ENCODE results near the gene ADARB2.
"Not testable (repeated sequence)": the region's sequence is repeated elsewhere in the genome, so short reads cannot be mapped to it uniquely, and the experiment has no call there.

Gene ADARB2

GRCh38 chr10:1360558-1361164 lies 376.7 kb downstream of the ADARB2 start:
- Histone ChIP-seq H3K4me1 (ENCODE audit: insufficient read depth, low read length) (peaks cover 32% of the 10 kb centered on the region), H3K9me3 (ENCODE audit: control insufficient read depth, insufficient read depth, low read length) (no peaks in the 10 kb centered on the region), H3K36me3 (ENCODE audit: insufficient read depth, low read length) (no peaks in the 10 kb centered on the region), H3K9ac (ENCODE audit: low read depth, low read length) (no peak overlapping the region)

DNA sequence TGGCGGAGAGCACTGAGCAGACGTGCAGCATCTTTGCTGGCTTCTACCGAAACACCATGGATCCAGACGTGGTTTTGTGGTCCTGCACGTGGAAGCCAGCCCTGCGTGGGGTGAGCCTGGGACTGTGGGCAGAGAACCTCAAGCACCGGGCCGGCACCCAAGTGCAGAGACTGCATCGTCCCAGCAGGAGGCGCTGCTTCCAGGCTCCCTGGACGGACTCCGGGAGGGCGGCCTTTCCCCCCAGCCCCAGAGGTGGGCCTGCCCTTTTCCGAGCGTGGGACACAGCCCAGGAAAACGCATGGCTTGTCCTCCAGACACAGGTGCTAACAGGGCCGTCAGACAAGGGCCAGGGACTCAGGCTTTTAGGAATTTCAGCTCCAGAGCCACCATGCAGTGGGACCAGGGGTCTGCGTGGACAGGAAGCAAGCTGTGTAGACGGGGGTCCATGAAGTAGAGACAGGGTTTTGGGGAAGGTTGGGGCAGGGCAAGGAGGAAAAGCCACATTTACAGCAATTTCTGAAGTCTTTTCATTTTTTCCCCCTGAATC lies 377.2 kb downstream of the ADARB2 start:
- Histone ChIP-seq H3K36me3 (ENCODE audit: insufficient read depth, low read length) (no peaks in the 10 kb centered on the region), H3K9ac (ENCODE audit: low read depth, low read length) (no peak overlapping the region), H3K9me3 (ENCODE audit: control insufficient read depth, insufficient read depth, low read length) (no peaks in the 10 kb centered on the region), H3K4me1 (ENCODE audit: insufficient read depth, low read length) (peaks cover 32% of the 10 kb centered on the region)

- Histone ChIP-seq H3K9me3 (ENCODE audit: control insufficient read depth, insufficient read depth, low read length) (no peaks in the 10 kb centered on the region), H3K9ac (ENCODE audit: low read depth, low read length) (no peak overlapping the region), H3K4me1 (ENCODE audit: insufficient read depth, low read length) (peaks cover 32% of the 10 kb centered on the region), H3K36me3 (ENCODE audit: insufficient read depth, low read length) (no peaks in the 10 kb centered on the region)
Observed at GRCh38 chr10:1359626-1359955, 377.7 kb downstream of the ADARB2 start.

DNA sequence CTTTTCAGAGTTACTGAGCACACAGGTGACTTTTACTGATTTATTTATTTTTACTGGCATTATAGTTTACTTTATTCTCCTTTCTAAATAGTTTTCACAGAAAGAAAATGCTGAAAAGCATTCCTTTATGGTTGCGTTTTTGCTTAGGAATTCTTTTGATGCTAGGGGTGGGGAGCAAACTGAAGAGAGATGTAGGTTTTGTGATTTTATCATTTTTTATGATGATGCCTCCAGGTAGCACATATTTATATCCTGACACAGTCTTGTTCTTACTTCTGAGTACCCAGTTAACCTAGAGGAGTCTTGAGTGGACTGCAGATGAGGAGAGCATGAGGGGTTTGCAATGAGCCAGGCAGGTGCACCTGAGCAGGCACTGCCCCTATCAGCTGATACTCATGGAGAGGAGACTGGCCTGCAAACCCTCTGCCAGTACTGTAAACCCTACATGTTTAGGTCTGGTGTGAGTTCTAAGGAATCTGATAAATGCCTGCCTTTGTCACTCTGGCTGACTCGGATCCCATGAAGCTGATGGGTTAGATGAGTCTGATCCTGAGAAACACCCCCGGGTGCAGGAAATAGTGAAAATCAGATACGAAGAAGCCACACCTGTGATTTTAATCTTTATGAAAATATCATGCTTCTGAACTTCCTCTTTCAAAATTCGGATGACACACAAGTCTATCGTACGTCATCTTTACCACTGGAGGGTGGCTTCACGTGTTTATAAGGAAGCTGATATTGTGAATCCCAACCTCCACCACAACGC lies 378.3 kb downstream of the ADARB2 start:
- Histone ChIP-seq H3K9ac (ENCODE audit: low read depth, low read length) (no peak overlapping the region), H3K4me1 (ENCODE audit: insufficient read depth, low read length) (peaks cover 32% of the 10 kb centered on the region), H3K36me3 (ENCODE audit: insufficient read depth, low read length) (no peaks in the 10 kb centered on the region), H3K9me3 (ENCODE audit: control insufficient read depth, insufficient read depth, low read length) (no peaks in the 10 kb centered on the region)

DNA sequence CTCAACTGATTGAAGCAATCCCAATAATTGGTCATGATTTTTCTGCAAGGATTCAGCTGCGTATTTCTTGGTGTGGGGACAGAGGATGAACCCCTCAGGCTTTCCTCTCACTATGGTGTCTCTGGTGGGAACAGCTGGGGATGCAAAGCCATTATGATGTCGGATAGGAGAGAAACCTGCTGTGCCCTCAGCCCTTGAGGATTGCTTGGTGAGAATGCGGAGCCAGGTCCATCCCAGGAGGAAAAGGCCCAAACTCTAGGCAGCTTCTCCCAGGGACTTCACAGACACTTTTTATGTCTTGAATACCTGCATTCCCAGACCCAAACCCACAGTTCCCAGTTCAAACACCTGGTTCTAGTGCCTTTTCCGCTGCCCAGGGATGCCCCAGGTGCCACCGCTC lies 379.2 kb downstream of the ADARB2 start:
- Histone ChIP-seq H3K4me1 (ENCODE audit: insufficient read depth, low read length) (peaks cover 32% of the 10 kb centered on the region), H3K9ac (ENCODE audit: low read depth, low read length) (no peak overlapping the region), H3K36me3 (ENCODE audit: insufficient read depth, low read length) (no peaks in the 10 kb centered on the region), H3K9me3 (ENCODE audit: control insufficient read depth, insufficient read depth, low read length) (no peaks in the 10 kb centered on the region)

GRCh38 chr10:1356349-1356748 lies 381.0 kb downstream of the ADARB2 start:
- Histone ChIP-seq H3K36me3 (ENCODE audit: insufficient read depth, low read length) (no peaks in the 10 kb centered on the region), H3K9me3 (ENCODE audit: control insufficient read depth, insufficient read depth, low read length) (no peaks in the 10 kb centered on the region), H3K4me1 (ENCODE audit: insufficient read depth, low read length) (peaks cover 27% of the 10 kb centered on the region), H3K9ac (ENCODE audit: low read depth, low read length) (no peak overlapping the region)

DNA sequence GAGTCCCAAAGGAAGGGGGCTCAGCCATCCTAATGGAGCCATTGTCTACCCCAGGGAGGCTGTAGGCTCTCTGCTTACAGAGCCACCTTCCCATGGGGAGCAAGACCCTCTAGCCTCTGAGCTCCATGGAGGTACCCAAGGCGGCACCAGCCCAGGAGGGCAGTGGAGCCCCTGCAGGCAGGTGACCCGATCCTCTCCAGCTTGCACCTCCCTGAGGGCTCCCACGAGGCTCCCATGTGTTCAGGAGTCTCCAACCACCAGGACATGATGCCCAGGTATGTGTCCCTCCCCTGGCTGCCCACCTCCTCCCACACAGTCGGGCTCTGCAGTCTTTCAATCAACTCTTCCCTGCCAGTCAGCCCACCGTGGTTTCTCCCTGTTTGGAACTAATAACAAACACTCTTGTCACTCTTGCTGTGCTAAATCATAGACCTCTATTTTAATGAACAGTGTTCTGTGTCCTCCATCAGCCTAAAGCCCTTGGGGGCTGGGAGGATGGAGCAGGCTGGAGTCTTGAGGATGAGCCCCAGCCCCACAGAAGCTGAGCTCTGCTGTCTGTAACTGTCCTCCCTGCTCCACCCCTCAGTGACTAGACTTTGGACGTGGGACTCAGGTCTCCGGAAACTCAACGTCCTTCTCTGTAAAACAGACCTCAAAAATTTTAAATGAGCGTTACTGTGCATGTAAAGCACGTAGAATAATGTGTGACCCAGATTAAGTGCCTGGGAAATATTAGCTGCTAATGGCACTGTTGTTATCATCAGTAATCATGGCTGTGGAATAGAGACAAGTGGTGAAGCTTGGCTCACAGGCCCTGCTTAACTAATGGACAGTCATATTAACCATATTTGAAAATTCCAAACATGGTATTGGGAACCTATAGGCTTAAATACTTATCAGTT lies 382.3 kb downstream of the ADARB2 start:
- Histone ChIP-seq H3K9me3 (ENCODE audit: control insufficient read depth, insufficient read depth, low read length) (no peaks in the 10 kb centered on the region), H3K4me1 (ENCODE audit: insufficient read depth, low read length) (peaks cover 21% of the 10 kb centered on the region), H3K9ac (ENCODE audit: low read depth, low read length) (no peak overlapping the region), H3K36me3 (ENCODE audit: insufficient read depth, low read length) (no peaks in the 10 kb centered on the region)

- peaks cover 12% of the 10 kb centered on the region; the same call in 1 of the 2 replicates for H3K4me1 ChIP-seq (ENCODE audit: insufficient read depth, low read length)
- H3K36me3 ChIP-seq (ENCODE audit: insufficient read depth, low read length); H3K9me3 ChIP-seq (ENCODE audit: control insufficient read depth, insufficient read depth, low read length); H3K9ac ChIP-seq (ENCODE audit: low read depth, low read length): not testable (repeated sequence)
Observed at GRCh38 chr10:1352296-1352695, 385.0 kb downstream of the ADARB2 start.

GRCh38 chr10:1348773-1349050 lies 388.6 kb downstream of the ADARB2 start:
- H3K9ac ChIP-seq (ENCODE audit: low read depth, low read length) = no peak overlapping the region
- no peaks in the 10 kb centered on the region for H3K9me3 ChIP-seq (ENCODE audit: control insufficient read depth, insufficient read depth, low read length)
- H3K4me1 ChIP-seq (ENCODE audit: insufficient read depth, low read length) = peaks cover 12% of the 10 kb centered on the region; the same call in 1 of the 2 replicates
- H3K36me3 ChIP-seq (ENCODE audit: insufficient read depth, low read length) = no peaks in the 10 kb centered on the region

DNA sequence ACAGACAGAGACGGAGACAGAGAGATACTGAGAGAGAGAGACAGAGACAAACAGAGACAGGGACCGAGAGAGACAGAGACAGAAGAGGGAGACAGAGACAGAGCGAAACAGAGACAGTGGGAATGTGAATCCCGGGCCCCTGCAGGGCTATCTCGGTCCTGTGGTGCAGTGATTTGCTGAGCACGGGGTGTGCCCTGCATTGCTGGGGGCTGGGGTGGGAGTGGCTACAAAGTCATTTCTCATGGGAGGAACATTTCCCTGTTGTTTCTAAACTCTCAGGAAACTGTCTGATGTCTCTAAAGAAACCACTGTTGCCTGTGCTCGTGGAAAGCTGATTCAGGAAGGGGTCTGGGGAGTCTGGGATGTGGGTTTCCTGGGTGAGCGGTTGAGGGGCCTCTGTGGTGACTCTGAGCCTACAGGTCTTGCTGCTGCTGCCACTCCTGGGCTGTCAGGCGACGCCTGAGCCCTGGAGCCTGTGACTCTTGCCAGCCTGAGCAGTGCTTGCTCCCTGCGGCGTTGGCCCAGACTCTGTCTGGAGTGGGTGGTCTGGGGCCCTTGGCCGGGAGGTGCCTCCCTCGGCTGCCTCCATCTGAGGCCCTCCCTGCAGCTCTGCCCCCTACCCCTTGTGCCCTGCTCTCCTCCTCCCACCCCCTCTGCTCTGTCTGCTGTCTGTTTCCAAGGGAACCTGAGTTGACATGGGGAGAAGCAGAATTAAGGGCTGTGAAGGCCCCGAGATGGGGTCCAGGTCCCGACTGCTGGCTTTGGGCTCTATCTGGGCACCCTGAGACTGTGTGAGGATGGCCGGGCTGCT lies 389.2 kb downstream of the ADARB2 start:
- no peaks in the 10 kb centered on the region for H3K36me3 ChIP-seq (ENCODE audit: insufficient read depth, low read length)
- H3K4me1 ChIP-seq (ENCODE audit: insufficient read depth, low read length) = peaks cover 12% of the 10 kb centered on the region; the same call in 1 of the 2 replicates
- H3K9ac ChIP-seq (ENCODE audit: low read depth, low read length) = no peak overlapping the region
- H3K9me3 ChIP-seq (ENCODE audit: control insufficient read depth, insufficient read depth, low read length) = no peaks in the 10 kb centered on the region

DNA sequence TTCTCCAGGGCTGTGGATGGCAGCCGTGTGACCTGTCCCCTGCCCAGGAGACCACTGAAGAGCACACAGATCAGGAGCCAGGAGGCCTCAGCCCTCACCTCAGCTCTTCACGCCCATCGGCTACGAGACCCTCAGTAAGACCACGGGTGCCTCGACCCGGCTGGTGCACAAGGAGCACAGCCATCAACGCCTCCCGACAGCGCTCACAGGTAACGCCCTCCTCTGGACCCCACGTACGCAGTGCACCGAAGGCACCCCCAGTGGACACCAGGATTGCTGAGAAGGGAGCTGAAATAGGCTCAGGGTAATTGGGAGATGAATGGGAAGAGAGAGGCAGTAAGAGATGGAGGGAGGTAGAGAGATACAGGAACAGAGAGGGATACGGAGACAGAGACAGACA lies 389.8 kb downstream of the ADARB2 start:
- H3K9ac ChIP-seq (ENCODE audit: low read depth, low read length) = no peak overlapping the region
- H3K36me3 ChIP-seq (ENCODE audit: insufficient read depth, low read length) = no peaks in the 10 kb centered on the region
- peaks cover 12% of the 10 kb centered on the region; the same call in 1 of the 2 replicates for H3K4me1 ChIP-seq (ENCODE audit: insufficient read depth, low read length)
- H3K9me3 ChIP-seq (ENCODE audit: control insufficient read depth, insufficient read depth, low read length) = no peaks in the 10 kb centered on the region

- Histone ChIP-seq H3K4me1 (ENCODE audit: insufficient read depth, low read length) (peaks cover 12% of the 10 kb centered on the region; the same call in 1 of the 2 replicates), H3K36me3 (ENCODE audit: insufficient read depth, low read length) (no peaks in the 10 kb centered on the region), H3K9me3 (ENCODE audit: control insufficient read depth, insufficient read depth, low read length) (no peaks in the 10 kb centered on the region), H3K9ac (ENCODE audit: low read depth, low read length) (no peak overlapping the region)
Observed at GRCh38 chr10:1346201-1346600, 391.1 kb downstream of the ADARB2 start.

DNA sequence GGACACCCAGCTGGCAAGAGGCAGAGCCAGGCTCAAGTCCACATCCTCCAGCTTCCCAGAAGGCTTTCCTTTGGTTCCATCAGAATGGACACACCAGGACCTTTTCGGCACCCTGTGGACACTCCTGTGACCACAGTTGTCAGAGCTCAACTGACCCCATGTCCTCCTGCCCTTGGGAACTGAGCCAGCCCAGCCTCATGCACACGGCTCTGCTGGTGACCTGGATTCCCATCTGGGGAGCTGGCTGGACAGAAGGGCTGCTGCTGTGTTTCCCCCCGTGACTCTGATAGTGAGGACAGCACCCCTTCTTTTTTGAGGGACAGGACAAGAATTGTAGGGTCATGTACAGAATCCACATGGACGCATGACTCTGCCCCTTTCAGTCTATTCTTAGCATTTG lies 392.0 kb downstream of the ADARB2 start:
- Histone ChIP-seq H3K9me3 (ENCODE audit: control insufficient read depth, insufficient read depth, low read length) (no peaks in the 10 kb centered on the region), H3K36me3 (ENCODE audit: insufficient read depth, low read length) (no peaks in the 10 kb centered on the region), H3K9ac (ENCODE audit: low read depth, low read length) (no peak overlapping the region), H3K4me1 (ENCODE audit: insufficient read depth, low read length) (peaks cover 12% of the 10 kb centered on the region; the same call in 1 of the 2 replicates)

- Histone ChIP-seq H3K9me3 (ENCODE audit: control insufficient read depth, insufficient read depth, low read length) (no peaks in the 10 kb centered on the region), H3K9ac (ENCODE audit: low read depth, low read length) (no peak overlapping the region), H3K4me1 (ENCODE audit: insufficient read depth, low read length) (peaks cover 12% of the 10 kb centered on the region; the same call in 1 of the 2 replicates), H3K36me3 (ENCODE audit: insufficient read depth, low read length) (no peaks in the 10 kb centered on the region)
Observed at GRCh38 chr10:1344846-1345245, 392.5 kb downstream of the ADARB2 start.

Measured in ES-I3 (cell line).